Limb (tissue), 2 donors: ENCODE data around the gene MFAP5.
"Not testable (repeated sequence)": the region's sequence is repeated elsewhere in the genome, so short reads cannot be mapped to it uniquely, and the experiment has no call there.

Experiments used
- DNase-seq, 2 donors: peaks; one replicate each; pipeline ENCODE4 v3.0.0-alpha.2; 2016; ENCODE audit errors: extremely low spot score in 2 of 2

MFAP5 gene

GRCh38 chr12:8629486-8630033, 33.1 kb downstream of the MFAP5 start:
- DNase-seq: no peak

GRCh38 chr12:8628731-8629130, 33.9 kb downstream of the MFAP5 start:
- no peak for DNase-seq

GRCh38 chr12:8624750-8625149, 37.9 kb downstream of the MFAP5 start:
- DNase-seq: not testable (repeated sequence)

GRCh38 chr12:8622646-8623045, 40.0 kb downstream of the MFAP5 start:
- no peak for DNase-seq

GRCh38 chr12:8615206-8615605, 47.4 kb downstream of the MFAP5 start:
- no peak for DNase-seq

GRCh38 chr12:8613881-8614280, 48.7 kb downstream of the MFAP5 start:
- DNase-seq: not testable (repeated sequence)

- DNase-seq: no peak
These were observed 50.0 kb downstream of the MFAP5 start, which contains the start of gene AICDA for GRCh38 chr12:8612629-8613028. AICDA (minus strand) TSS chr12:8612859; CDS start chr12:8612767, 92 bp downstream.

- peak; percentile 40 to 62 for DNase-seq
These were observed 53.5 kb downstream of the MFAP5 start for GRCh38 chr12:8609061-8609570.

- DNase-seq: no peak
These were observed 55.7 kb downstream of the MFAP5 start for GRCh38 chr12:8606890-8607289.

GRCh38 chr12:8605057-8605456, 57.6 kb downstream of the MFAP5 start:
- no peak for DNase-seq

- no peak for DNase-seq
These were observed 58.8 kb downstream of the MFAP5 start for GRCh38 chr12:8603856-8604255.

- no peak for DNase-seq
These were observed 59.3 kb downstream of the MFAP5 start for GRCh38 chr12:8603286-8603685.

GRCh38 chr12:8596561-8596960, 66.1 kb downstream of the MFAP5 start:
- no peak for DNase-seq
